Measurements from ENCODE around the gene TEX47. TPM values are rescaled to one million over a fixed set of nuclear protein-coding genes. Genes with fewer than 3 reads are reported as not detected.

Gene TEX47
- total RNA-seq = not detected

DNA sequence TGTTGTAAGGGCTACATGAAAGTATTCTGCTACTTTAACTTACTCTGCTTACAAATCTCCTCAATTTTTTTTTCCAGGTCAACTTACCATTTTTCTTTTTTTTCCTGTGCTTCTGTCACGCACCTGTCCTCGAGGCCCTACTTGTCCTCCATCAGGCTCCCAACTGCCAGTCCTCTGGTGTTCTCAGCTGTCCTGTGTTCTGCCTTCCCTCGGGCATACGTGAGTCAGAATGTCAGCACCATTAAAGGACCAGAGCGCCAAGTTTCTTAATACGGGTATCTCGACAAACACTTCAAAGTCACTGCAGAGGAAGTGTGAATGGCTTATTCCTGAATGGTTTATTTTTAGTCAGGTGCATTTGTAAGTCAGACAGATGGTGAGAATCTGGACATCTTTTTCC is at the start of gene TEX47:
TEX47 (minus strand) TSS at position 185 of the 400 bp plus-strand sequence. CDS start 795 bp downstream, outside the sequence.
- Mint-ChIP-seq H3K4me1 (ENCODE audit: low read depth) (no peaks in the 10 kb centered on the region), H3K4me3 (no peak within 1 kb of the TSS), H3K36me3 (ENCODE audit: low read depth) (no peaks in the 10 kb centered on the region), H3K27me3 (ENCODE audit: low read depth) (peaks cover 4% of the 10 kb centered on the region), H3K27ac (no peak within 1 kb of the TSS), H3K9me3 (no peaks in the 10 kb centered on the region)
- DNase-seq = no peak
- CTCF ChIA-PET = no interaction called here
- intact Hi-C loops (cut with micrococcal nuclease) = no loop called here

GRCh38 chr7:88845091-88845490 is 49.6 kb upstream of the TEX47 start:
- H3K4me3 Mint-ChIP-seq = no peak overlapping the region
- CTCF ChIA-PET = no interaction called here
- H3K27ac Mint-ChIP-seq = no peak overlapping the region
- no peak for DNase-seq
- intact Hi-C loops (cut with micrococcal nuclease) = no loop called here
- no peaks in the 10 kb centered on the region for H3K36me3 Mint-ChIP-seq (ENCODE audit: low read depth)
- H3K4me1 Mint-ChIP-seq (ENCODE audit: low read depth) = no peaks in the 10 kb centered on the region
- H3K9me3 Mint-ChIP-seq = no peaks in the 10 kb centered on the region
- H3K27me3 Mint-ChIP-seq (ENCODE audit: low read depth) = peaks cover 2% of the 10 kb centered on the region

DNA sequence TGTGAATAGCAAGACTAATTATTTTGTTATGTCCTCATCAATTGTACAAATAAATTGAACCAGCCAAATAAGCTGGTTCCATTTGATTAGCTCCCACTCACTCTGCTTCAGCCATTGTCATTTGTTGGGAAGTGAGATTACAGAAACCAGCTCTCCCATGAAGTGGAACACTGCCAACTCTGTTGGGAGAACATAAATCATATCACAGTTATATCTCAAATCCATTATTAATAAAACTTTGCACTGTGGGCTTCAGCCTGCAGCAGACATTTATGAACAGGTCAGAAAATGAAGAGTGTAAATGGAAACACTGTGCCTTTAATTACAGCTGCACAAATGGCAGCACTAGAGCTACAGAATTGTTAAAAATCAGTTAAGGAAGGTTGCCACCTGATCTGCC is 46.7 kb upstream of the TEX47 start:
- no peak overlapping the region for H3K27ac Mint-ChIP-seq
- H3K4me3 Mint-ChIP-seq = no peak overlapping the region
- CTCF ChIA-PET = interaction anchor here (0.6 kb wide), 1 partner anchor 41 kb away, joined by 5 read pairs; no protein-coding TSS in a partner anchor
- H3K36me3 Mint-ChIP-seq (ENCODE audit: low read depth) = no peaks in the 10 kb centered on the region
- DNase-seq = no peak
- H3K27me3 Mint-ChIP-seq (ENCODE audit: low read depth) = no peaks in the 10 kb centered on the region
- H3K9me3 Mint-ChIP-seq = no peaks in the 10 kb centered on the region
- H3K4me1 Mint-ChIP-seq (ENCODE audit: low read depth) = no peaks in the 10 kb centered on the region
- intact Hi-C loops (cut with micrococcal nuclease) = no loop called here

GRCh38 chr7:88835147-88835728 is 39.7 kb upstream of the TEX47 start:
- Mint-ChIP-seq H3K36me3 (ENCODE audit: low read depth) (no peaks in the 10 kb centered on the region), H3K27ac (no peak overlapping the region), H3K27me3 (ENCODE audit: low read depth) (no peaks in the 10 kb centered on the region), H3K9me3 (no peaks in the 10 kb centered on the region), H3K4me3 (no peak overlapping the region), H3K4me1 (ENCODE audit: low read depth) (no peaks in the 10 kb centered on the region)
- no peak for DNase-seq
- CTCF ChIA-PET = interaction anchor here (0.6 to 1.2 kb wide), 5 partner anchors 49 to 867 kb away, joined by 3 to 4 read pairs (median 3); no protein-coding TSS in a partner anchor
- intact Hi-C loops (cut with micrococcal nuclease) = loop anchor here (1.0 to 5.0 kb wide), 2 partner anchors 288 to 592 kb away; no protein-coding TSS in a partner anchor

GRCh38 chr7:88826222-88826621 is 30.7 kb upstream of the TEX47 start:
- Mint-ChIP-seq H3K4me3 (no peak overlapping the region), H3K9me3 (peaks cover 6% of the 10 kb centered on the region), H3K4me1 (ENCODE audit: low read depth) (no peaks in the 10 kb centered on the region), H3K27me3 (ENCODE audit: low read depth) (no peaks in the 10 kb centered on the region), H3K27ac (no peak overlapping the region), H3K36me3 (ENCODE audit: low read depth) (no peaks in the 10 kb centered on the region)
- intact Hi-C loops (cut with micrococcal nuclease) = no loop called here
- DNase-seq = no peak
- CTCF ChIA-PET = no interaction called here

GRCh38 chr7:88818552-88818951 is 23.0 kb upstream of the TEX47 start:
- Mint-ChIP-seq H3K36me3 (ENCODE audit: low read depth) (no peaks in the 10 kb centered on the region), H3K27ac (no peak overlapping the region), H3K4me1 (ENCODE audit: low read depth) (no peaks in the 10 kb centered on the region), H3K4me3 (no peak overlapping the region), H3K27me3 (ENCODE audit: low read depth) (peaks cover 7% of the 10 kb centered on the region), H3K9me3 (no peaks in the 10 kb centered on the region)
- no peak for DNase-seq
- intact Hi-C loops (cut with micrococcal nuclease) = no loop called here
- CTCF ChIA-PET = no interaction called here

DNA sequence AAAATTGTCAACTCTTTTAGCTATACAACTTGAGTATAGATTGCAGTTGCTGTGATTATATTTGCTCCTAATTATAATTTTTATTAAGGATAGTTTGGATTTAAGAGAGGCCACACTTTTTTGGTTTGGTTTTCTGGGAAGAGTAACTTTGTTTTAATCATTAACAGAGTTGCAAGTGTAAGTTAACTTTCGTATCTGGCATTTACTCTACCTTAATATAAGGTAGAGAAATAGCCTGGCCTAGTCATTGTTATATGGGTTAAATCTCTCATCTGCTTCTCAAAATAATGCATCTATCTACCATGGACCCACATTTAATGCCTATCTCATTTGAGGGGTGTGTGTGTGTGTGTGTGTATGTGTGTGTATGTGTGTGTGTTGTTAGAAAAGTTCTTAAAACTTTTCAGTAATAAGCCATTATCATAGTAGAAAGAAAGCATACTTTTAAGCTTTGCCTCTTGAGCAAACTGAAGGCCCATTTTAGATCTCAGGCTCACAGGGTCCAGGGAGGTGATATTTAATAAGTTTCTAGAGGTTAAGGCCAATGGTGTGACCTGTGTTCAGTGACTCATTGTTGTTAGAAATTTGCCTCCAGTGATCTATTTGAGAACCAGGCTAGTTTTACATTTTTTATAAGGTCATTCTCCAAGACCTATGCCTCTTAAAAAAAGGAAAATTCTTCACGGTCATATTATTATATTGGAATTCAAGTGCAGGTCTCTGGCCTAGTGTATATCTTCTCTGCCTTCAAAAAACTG is 10.9 kb upstream of the TEX47 start:
- no peaks in the 10 kb centered on the region for H3K4me1 Mint-ChIP-seq (ENCODE audit: low read depth)
- CTCF ChIA-PET = no interaction called here
- no peak overlapping the region for H3K4me3 Mint-ChIP-seq
- no peak for DNase-seq
- intact Hi-C loops (cut with micrococcal nuclease) = no loop called here
- no peak overlapping the region for H3K27ac Mint-ChIP-seq
- no peaks in the 10 kb centered on the region for H3K9me3 Mint-ChIP-seq
- H3K27me3 Mint-ChIP-seq (ENCODE audit: low read depth) = peaks cover 2% of the 10 kb centered on the region
- no peaks in the 10 kb centered on the region for H3K36me3 Mint-ChIP-seq (ENCODE audit: low read depth)

- no peaks in the 10 kb centered on the region for H3K36me3 Mint-ChIP-seq (ENCODE audit: low read depth)
- no peak for DNase-seq
- intact Hi-C loops (cut with micrococcal nuclease) = no loop called here
- CTCF ChIA-PET = interaction anchor here (1.0 kb wide), 1 partner anchor 10 kb away, joined by 3 read pairs; no protein-coding TSS in a partner anchor
- H3K9me3 Mint-ChIP-seq = no peaks in the 10 kb centered on the region
- H3K4me3 Mint-ChIP-seq = no peak overlapping the region
- H3K27ac Mint-ChIP-seq = no peak overlapping the region
- H3K27me3 Mint-ChIP-seq (ENCODE audit: low read depth) = peaks cover 4% of the 10 kb centered on the region
- H3K4me1 Mint-ChIP-seq (ENCODE audit: low read depth) = no peaks in the 10 kb centered on the region
These were observed 5.5 kb upstream of the TEX47 start for GRCh38 chr7:88801046-88801445.

GRCh38 chr7:88792361-88792760 is 3.2 kb downstream of the TEX47 start:
- no peaks in the 10 kb centered on the region for H3K4me1 Mint-ChIP-seq (ENCODE audit: low read depth)

DNA sequence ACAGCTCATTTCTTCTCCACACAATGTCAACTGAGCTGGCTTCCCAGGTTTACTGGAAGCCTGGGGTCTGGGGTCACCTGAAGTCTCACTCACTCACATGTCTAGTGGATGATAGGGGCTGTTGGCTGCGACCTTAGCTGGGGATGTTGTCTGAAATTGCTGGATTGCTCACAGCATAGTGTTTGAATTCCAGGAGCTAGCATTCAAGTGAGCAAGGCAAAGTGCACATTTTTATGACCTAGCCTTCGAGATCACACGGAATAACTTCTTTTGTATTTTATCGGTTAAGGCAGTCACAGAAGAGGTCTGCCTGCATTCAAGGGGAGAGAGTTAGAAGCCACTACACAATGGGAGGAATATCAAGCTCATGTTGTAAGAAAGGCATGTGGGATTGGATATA is 3.6 kb downstream of the TEX47 start:
- H3K9me3 Mint-ChIP-seq = no peaks in the 10 kb centered on the region
- H3K27me3 Mint-ChIP-seq (ENCODE audit: low read depth) = no peaks in the 10 kb centered on the region
- no peak for DNase-seq
- H3K4me1 Mint-ChIP-seq (ENCODE audit: low read depth) = no peaks in the 10 kb centered on the region
- H3K4me3 Mint-ChIP-seq = no peak overlapping the region
- intact Hi-C loops (cut with micrococcal nuclease) = no loop called here
- no peak overlapping the region for H3K27ac Mint-ChIP-seq
- H3K36me3 Mint-ChIP-seq (ENCODE audit: low read depth) = no peaks in the 10 kb centered on the region
- CTCF ChIA-PET = interaction anchor here (1.6 to 2.0 kb wide), 2 partner anchors 548 to 831 kb away, joined by 3 to 14 read pairs; no protein-coding TSS in a partner anchor

More at GRCh38 chr7:88792361-88792760, 3.2 kb downstream of the TEX47 start:
- H3K27me3 Mint-ChIP-seq (ENCODE audit: low read depth) = no peaks in the 10 kb centered on the region
- intact Hi-C loops (cut with micrococcal nuclease) = no loop called here
- no peak overlapping the region for H3K4me3 Mint-ChIP-seq
- CTCF ChIA-PET = interaction anchor here (0.7 kb wide), 1 partner anchor 306 kb away, joined by 3 read pairs; no protein-coding TSS in a partner anchor
- DNase-seq = no peak
- no peaks in the 10 kb centered on the region for H3K9me3 Mint-ChIP-seq
- no peaks in the 10 kb centered on the region for H3K36me3 Mint-ChIP-seq (ENCODE audit: low read depth)
- no peak overlapping the region for H3K27ac Mint-ChIP-seq

- Mint-ChIP-seq H3K27ac (no peak overlapping the region), H3K36me3 (ENCODE audit: low read depth) (no peaks in the 10 kb centered on the region), H3K4me1 (ENCODE audit: low read depth) (no peaks in the 10 kb centered on the region), H3K27me3 (ENCODE audit: low read depth) (no peaks in the 10 kb centered on the region), H3K4me3 (no peak overlapping the region), H3K9me3 (no peaks in the 10 kb centered on the region)
- intact Hi-C loops (cut with micrococcal nuclease) = loop anchor here (1.0 to 10.0 kb wide), 4 partner anchors 834 to 1638 kb away; no protein-coding TSS in a partner anchor
- CTCF ChIA-PET = interaction anchor here (2.0 kb wide), 1 partner anchor 833 kb away, joined by 14 read pairs; no protein-coding TSS in a partner anchor
- no peak for DNase-seq
These were observed 6.0 kb downstream of the TEX47 start for GRCh38 chr7:88789480-88790064.

GRCh38 chr7:88787777-88788176 is 7.8 kb downstream of the TEX47 start:
- H3K27ac Mint-ChIP-seq = no peak overlapping the region
- CTCF ChIA-PET = no interaction called here
- H3K9me3 Mint-ChIP-seq = no peaks in the 10 kb centered on the region
- H3K4me3 Mint-ChIP-seq = no peak overlapping the region
- DNase-seq = no peak
- H3K27me3 Mint-ChIP-seq (ENCODE audit: low read depth) = peaks cover 3% of the 10 kb centered on the region
- no peaks in the 10 kb centered on the region for H3K4me1 Mint-ChIP-seq (ENCODE audit: low read depth)
- intact Hi-C loops (cut with micrococcal nuclease) = loop anchor here (5.0 to 10.0 kb wide), 2 partner anchors 1327 to 1640 kb away; no protein-coding TSS in a partner anchor
- no peaks in the 10 kb centered on the region for H3K36me3 Mint-ChIP-seq (ENCODE audit: low read depth)
